Activated gamma-delta T cell treated with anti-CD3 and anti-CD28 coated beads, Interleukin-2, amount 50 U/mL, for 16 hours (primary cell): Measurements from ENCODE around the gene NR2C1.
"Not testable (repeated sequence)": the region's sequence is repeated elsewhere in the genome, so short reads cannot be mapped to it uniquely, and the experiment has no call there.

Source experiments
- DNase-seq: peaks from one replicate; pipeline ENCODE4 v3.0.0-alpha.2; 2020; ENCODE audit warnings: low read depth

The NR2C1 gene

GRCh38 chr12:95002754-95003153 lies 70.7 kb downstream of the NR2C1 start:
- no peak for DNase-seq

GRCh38 chr12:94998326-94998725 lies 75.1 kb downstream of the NR2C1 start:
- DNase-seq: no peak

GRCh38 chr12:94997726-94998125 lies 75.7 kb downstream of the NR2C1 start:
- DNase-seq: no peak

DNA sequence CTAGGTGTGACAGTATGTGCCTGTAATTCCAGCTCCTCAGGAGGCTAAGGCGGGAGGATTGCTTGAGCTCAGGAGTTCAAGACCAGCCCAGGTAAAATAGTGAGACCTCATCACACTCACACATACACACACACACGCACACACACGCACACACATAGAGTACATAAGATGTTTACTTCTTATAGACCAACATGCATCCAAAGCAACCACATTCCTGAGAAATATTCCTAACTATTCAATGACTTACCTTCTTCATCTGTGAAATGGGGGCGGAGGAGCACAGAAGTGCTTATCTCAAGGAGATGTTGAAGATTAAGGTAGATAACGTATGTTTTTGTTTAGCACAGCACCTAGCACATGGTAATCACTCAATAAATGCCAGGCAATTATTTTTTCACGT lies 76.4 kb downstream of the NR2C1 start:
- no peak for DNase-seq

DNA sequence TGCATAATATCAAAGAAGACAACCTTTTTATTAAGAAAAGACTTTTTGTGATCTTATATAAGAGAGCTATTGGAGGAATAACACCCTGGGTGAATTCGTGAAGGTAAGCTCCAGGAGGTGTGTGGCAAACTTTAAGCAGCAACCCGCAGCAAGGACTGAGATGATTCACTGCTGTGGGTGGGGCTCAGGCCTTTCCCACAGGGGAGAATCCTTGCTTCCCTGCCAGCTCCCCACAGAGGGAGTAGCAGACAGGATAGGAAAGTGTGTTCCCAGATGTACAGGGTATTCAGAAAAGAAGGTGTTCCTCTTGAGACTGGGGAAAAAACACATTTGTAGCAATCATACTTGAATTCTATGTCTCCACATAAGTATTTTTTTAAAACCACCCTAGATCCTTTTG lies 79.1 kb downstream of the NR2C1 start:
- no peak for DNase-seq

GRCh38 chr12:94993855-94994254 lies 79.6 kb downstream of the NR2C1 start:
- DNase-seq: not testable (repeated sequence)

GRCh38 chr12:94990222-94990621 lies 83.2 kb downstream of the NR2C1 start:
- DNase-seq: no peak

GRCh38 chr12:94988471-94988870 lies 84.9 kb downstream of the NR2C1 start:
- no peak for DNase-seq

DNA sequence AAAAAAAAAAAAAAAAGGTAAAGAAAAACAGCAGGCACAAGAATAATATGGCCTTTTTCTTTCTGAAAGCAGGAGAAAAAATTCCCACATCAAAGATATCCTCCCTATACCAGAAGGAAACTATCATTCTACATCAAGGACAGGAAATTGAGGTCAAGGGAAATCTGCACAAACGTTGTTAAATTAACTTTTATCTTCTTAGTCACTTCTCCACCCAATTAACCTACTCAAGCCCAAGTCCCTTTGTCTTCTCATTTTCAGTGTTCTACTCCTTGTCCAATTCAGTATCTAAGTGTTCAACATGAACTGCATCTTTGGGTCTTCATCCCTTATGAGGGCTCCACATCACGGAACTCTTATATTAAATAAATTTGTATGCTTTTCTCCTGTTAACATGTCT lies 85.6 kb downstream of the NR2C1 start:
- no peak for DNase-seq

DNA sequence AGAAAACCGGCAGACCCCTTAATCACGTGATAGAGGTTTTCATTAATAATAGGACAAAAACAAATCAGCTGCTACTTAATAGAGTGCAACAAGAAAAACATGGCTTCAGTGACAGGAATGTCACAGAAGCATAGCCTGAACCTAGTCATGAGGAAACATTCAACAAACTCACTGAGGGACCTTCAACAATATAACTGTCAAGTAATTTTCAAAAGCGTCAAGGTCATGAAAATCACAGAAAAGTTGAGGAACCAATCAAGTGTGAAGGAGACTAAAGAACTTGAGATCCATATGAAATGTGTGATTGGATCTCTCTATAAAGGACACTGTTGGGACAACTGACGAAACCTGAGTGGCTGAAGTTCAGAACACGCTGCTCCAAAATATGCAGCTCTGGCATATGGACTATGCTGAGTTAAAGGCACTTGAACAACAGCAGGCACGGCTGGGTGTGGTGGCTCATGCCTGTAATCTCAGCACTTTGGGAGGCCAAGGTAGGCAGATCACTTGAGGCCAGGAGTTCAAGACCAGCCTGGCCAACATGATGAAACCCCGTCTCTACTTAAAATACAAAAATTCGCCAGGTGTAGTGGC lies 86.2 kb downstream of the NR2C1 start:
- DNase-seq: no peak

- not testable (repeated sequence) for DNase-seq
Measured at GRCh38 chr12:94985099-94985498, 88.3 kb downstream of the NR2C1 start.

DNA sequence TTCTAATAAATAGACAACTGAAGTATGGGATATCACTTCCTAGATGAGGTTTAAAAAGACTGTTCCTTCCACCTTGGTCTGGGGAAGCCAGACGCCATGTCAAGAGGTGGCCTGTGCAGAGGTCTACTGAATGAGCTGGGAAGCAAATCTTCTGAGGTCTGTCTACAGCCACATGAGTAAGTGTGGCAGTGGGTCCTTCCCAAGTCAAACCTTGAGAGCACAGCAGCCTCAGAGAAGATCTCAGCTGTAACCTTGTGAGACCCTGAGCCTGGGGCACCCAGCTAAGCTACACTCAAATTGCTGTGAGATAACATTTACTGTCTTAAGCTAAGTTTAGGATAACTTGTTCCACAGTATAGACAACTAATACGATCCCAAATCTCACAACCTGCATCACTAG lies 90.1 kb downstream of the NR2C1 start:
- DNase-seq: no peak

DNA sequence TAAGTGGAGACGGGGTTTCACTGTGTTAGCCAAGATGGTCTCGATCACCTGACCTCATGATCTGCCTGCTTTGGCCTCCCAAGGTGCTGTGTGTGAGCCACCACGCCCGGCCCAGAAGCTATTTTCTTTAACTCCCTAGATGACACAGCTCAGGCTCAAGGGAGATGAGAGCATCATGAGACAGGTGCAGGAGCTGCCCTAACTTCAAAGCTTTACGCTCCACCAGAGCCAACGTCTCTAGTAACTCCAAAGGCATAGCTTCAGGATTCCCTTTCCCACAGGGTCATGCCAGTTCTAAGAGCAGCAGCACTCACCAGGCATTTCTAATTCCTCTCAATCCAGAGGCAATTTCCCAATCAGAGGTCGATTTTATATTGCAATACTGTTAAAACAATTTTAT lies 91.0 kb downstream of the NR2C1 start:
- DNase-seq: no peak

DNA sequence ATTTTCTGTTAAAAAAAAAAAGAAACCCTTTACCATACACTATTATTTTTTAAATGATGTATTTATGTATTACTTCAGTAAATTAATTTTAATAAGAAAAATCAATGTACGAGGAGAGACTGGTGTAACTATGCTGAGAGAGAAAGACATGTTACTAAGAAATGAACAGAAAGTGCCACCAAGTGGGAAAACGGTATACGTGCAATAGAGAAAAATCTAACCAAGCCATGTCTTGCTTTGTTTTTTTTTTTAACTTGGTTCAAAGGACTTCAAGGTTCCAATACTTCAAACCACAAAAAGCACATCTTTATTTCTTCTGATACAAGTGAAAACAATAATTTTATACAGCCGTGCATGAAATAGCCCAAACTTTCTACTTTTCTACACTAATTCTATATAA lies 92.8 kb downstream of the NR2C1 start:
- no peak for DNase-seq

- no peak for DNase-seq
Measured at GRCh38 chr12:94979941-94980340, 93.5 kb downstream of the NR2C1 start.

- no peak for DNase-seq
Measured at GRCh38 chr12:94977766-94978468, 95.5 kb downstream of the NR2C1 start.

DNA sequence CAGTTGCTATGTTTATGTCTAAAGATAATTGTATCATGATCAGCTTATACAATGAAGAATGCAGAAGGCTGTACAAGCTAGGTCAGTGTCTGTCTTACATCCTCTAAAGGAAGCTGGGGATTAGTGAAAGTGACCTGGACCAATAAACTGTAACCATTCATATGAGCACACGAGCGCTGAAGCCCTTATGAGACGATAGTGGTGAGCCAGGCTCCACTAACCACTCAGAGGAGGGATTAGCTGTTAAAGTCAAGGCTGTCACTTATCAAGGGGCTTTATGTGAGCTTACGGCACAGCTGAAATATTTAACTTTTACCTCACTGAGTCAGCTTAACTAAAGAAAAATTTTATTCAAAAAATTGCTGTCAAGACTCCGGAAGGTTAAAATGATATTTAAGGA lies 100.2 kb downstream of the NR2C1 start:
- no peak for DNase-seq

- no peak for DNase-seq
Measured at GRCh38 chr12:94972795-94973194, 100.6 kb downstream of the NR2C1 start.

- no peak for DNase-seq
Measured at GRCh38 chr12:94971923-94972322, 101.5 kb downstream of the NR2C1 start.

- no peak for DNase-seq
Measured at GRCh38 chr12:94970560-94970959, 102.9 kb downstream of the NR2C1 start.
